Activated T-cell treated with anti-CD3 and anti-CD28 coated beads for 1 hour (primary cell): ENCODE measurements around the gene ADAMTS2.
"Not testable (repeated sequence)": the region's sequence is repeated elsewhere in the genome, so short reads cannot be mapped to it uniquely, and the experiment has no call there.

Experiments used
- DNase-seq: peaks from one replicate; pipeline ENCODE4 v3.0.0-alpha.2; 2020; ENCODE audit warnings: low read depth

ADAMTS2 gene

DNA sequence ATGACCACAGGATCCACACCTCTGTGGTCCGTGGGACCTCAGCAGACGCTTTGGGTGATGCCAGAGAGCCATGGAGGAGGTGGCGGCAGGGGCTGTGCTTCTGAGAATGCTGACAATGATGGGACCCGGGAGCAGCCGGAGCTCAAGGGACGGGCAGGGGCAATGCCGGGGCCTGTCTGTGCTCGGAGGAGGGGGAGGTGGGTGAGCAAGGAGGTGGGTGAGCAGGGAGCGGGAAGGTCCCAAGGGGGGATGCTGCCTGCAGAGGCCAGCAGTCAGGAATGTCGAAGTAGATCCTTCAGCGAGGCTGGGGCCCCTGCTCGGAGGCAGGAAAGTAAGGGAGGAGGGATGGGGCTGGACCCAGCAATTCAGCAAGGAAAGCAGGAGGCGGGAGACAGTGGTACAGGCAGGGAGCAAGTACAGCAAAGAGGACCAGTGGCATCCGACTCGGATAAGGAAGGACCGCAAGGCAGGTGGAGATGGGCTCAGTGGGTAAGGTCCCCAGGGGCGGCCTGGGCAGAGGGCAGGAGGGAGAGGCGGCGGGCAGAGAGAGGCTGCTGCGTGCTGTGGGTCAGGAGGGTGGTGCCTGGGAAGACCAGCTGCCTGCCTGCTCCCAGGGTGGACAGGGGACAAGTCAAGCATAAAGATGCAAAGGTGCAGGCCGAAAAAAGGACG lies 49.0 kb downstream of the ADAMTS2 start:
- DNase-seq: no peak

DNA sequence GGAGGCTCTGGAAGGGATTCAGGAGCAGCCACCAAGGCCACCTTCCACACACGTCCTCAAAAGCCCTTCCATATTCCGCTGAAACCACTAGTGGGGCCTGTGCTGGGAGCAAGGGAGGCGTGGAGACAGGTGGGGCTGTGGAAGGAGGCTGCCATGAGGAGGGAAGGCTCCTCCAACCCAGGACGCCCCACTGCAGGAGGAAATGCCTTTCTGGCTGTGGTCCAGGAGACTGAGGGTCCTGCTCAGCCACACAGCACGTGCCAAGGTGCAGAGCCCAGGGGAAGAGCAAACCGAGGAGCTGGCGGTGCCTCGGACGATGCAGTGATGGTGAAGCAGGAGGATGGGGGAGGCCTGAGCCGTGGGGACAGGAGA lies 49.5 kb downstream of the ADAMTS2 start:
- no peak for DNase-seq

DNA sequence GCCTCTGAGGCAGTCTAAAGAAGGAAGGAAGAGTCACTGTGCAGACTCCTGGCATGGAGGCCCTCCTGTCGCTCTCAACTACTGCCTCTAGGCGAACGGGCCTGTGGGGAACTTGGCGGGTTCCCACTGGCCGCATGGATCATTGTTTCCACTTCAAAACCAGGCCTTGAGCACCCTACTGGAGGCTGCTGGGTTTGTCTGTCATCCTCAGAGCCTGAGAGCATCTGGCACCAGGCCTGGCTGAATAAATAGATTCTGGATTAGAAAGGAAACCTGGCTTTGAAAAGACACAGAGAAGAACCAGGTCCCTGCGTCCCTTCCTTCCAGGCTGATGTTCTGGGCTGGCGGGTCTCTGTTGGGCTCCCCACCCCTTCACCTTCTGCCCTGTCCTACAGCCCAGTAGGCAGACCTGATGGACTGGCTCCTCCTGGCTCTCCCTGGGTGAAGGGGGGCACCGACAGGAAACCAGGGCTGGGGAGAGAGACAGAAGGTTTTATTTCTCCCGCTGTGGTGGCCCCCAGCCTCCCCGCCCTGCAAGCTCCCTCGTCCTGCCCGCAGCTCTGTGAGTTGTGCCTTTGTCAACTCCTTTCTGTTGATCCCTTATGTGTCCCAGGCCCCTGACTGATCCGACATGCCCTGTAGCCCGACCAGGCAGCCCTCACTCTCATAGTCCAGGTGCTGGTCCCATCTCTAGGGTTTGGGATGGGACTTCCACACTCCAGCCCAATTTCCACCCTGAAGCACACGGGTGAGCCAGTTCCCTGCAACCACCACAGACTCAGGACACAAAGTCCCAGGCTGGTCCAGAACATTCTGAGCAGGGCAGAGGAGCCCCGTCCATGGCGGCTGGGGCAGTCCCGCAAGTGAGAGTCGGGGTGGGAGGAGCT lies 50.1 kb downstream of the ADAMTS2 start:
- DNase-seq: no peak

DNA sequence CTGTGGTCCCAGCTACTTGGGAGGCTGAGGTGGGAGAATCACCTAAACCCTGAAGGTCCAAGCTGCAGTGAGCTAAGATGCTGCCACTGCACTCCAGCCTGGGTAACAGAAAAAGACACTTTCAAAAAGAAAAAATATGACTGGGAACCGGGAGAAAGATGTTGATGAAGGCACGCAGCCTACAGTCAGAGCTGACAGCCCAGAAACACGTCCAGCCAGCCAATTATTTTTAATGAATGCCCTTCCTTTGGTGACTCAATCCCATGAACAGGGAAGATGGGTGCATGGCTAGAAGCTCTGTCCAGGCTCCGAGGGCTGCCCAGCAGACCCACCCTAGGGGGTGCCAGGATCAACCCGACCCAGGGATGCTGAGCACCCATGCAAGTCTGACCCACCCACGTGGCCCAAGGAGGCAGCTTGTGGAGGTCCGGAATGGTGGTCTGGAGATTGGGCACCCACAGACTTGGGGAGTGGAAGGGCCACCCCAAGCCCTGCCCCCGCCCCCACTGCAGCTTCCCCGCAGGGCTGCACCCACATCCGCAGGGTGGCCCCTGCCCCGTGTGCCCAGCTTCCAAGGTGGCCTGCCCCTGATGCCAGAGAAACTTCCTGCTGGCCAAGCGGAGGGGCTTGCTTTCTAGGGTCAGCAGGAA lies 51.0 kb downstream of the ADAMTS2 start:
- no peak for DNase-seq

DNA sequence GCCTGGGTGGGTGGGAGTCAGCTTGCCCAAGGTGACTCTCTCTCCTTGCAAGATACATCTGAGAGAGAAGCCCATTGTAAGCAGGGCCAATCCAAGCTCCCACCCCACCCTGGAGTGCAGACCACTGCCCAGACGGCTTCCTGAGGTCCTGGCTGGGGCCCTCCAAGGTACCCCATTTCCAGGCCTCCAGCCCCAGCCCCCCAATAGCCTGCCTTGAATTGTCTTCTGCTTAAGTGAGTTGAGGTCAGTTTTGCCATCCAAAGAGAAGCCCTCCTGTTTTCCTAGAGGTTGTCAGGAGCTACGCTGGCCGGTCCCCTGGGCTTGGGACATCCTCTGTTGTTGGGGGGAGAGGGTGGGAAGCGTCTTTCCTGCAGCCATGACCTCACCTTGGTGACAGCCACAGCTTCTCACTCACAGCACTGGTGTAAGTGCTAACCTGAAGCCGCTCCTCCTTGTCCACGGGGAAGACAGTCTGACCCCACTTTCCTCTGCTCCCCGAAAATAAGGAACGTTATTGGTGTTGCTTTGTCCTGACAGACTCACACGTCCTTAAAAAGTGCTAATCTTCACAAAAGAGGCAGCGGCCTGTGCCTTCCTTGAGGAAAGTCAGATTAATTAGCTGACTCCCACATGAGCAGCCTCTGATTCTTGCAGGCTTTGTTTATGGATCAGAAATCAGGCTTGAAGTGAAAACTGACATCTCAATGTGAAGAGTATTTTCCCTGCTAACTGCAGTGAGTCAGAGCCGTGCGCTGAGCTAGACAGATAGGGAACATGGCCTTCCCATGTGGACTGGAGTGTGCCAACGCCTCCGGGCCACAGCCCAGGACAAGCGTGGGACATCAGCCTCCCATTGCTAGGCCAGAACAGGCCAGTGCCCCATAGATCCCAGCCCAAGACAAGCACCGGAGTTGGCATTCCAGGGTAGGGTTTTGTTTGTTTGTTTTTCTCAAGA lies 52.3 kb downstream of the ADAMTS2 start:
- DNase-seq: no peak

DNA sequence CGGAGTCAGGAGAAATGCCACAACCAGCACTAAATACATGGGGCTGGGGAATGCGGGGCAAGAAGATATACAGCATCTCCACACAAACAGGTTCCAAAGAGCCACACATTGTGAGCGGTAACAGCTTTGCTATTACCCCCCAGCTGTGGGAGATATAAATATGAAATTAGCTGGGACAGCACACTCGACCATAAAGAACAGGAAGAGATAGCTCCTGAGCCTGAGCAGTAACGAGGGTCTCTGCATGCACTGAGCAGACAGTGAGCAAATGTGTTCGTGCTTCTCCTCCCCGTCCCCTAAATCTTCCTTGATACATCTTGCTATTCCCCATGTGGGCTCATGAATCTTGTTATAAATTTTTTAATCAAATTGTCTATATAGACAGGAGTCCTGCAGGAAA lies 53.1 kb downstream of the ADAMTS2 start:
- DNase-seq: no peak

DNA sequence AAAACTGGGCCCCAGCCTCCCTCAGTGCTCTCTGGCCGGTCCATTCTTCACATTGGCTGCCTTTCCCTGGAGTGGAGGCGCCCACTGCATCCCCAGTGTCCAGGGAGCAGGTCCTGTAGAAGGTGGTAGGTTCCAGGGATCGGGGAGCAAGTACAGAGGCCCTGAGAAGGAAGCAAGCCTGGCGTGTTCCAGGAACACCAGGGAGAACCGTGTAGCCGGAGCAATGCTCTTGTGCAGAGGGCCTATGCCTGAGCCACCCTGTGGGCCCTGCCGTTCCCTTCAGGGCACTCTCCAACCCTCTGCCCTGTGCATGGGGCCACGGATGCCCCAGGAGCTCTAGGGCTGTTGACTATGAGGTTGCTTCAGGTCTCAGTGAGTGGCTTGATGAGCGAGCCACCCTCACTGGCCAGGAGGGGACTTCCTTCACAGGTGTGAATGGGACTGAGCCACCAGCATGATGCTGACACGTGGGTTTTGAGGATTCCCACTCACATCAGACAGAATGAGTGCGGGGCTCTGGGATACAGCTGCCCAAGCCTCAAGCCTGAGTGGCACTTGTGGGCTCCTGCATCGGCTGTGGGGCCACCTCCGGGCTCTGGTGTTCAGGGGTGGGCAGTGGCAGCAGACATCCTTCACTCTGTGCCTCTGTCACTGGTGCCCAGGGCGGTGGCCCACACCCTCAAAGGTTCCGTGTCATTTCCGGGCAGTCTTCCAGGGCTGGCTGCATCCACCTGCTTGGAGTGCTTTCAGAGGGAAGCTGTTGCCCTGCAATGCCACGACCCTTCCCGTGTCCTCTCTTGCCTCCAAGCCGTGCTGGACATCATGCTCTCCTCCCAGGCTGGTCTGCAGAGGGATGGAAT lies 54.4 kb downstream of the ADAMTS2 start:
- DNase-seq: no peak

DNA sequence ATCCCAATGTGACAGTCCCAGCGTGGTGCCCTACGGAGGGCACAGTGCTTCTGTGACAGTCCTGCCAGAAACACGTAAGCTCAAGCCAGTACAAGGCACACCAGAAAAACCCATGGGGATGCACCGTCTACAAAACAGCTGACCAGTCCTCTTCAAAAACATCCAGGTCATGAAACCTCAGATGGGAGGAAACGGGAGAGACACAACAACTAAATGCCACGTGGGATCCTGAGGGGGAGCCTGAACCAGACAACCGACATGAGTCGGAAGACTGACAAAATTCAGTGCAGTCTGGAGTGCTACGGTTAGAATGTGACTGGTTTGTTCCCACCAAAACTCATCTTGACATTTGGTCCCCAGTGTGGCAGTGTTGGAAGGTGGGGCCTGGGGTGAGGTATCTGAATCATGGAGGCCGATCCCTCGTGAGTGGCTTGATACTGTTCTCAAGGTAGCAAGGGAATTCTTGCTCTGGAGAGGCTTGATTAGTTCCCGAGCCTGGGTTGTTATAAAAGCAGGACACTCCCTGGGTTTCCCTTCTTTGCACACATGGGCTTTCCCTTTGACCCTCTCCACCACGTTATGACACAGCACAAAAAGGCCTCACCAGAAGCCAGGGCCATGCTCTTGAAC lies 55.4 kb downstream of the ADAMTS2 start:
- DNase-seq: no peak

DNA sequence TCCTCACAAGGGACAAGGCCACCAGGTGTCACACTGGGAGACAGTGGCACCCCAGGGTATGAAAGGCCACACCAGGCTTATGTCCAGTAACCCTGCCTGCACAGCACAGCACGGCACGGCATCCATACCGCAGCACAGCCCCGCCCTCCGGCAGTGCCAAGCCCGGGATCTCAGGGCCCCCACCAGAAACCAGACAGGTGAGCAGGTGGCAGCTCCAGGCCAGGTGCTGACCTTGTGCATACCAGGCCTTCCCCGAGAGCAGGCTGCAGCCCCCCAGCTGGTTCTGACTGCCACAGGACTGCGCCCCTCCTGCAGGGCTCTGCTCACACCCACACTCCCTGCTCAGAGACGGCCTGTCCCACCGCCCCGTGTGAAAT lies 56.5 kb downstream of the ADAMTS2 start:
- no peak for DNase-seq

DNA sequence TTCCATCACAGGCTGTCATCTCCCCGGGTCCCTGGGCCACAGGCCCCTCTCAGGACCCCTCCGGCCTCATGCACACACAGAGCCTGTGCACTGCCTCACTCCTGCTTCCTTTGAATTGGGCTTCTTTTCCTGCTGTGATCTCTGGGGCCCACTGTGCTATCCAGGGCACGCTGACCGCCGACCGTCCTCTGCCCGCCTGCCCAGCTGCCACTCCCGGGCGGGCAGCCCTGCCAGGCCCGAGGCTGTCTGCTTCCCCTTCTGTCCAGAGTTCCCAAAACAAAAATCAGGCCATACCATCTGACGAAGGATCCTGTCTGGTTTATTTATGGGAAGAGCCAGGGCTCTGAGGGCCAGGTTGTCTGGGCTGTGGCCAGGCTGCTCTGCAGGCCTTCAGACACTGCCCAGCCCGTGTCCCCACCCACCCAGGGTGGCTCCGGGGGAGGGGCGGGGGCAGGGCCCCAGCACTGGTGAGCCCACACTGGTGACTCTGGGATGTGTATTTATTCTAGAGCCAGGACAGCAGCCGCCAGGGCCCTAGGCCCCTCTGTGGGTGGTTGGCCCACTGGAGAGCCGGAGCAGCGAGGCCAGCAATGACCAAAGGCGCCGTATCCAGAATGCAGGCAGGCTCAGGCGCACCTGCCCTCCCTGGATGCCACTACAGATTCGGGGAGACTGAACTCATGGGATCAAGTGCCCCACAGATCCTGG lies 57.0 kb downstream of the ADAMTS2 start:
- no peak for DNase-seq

DNA sequence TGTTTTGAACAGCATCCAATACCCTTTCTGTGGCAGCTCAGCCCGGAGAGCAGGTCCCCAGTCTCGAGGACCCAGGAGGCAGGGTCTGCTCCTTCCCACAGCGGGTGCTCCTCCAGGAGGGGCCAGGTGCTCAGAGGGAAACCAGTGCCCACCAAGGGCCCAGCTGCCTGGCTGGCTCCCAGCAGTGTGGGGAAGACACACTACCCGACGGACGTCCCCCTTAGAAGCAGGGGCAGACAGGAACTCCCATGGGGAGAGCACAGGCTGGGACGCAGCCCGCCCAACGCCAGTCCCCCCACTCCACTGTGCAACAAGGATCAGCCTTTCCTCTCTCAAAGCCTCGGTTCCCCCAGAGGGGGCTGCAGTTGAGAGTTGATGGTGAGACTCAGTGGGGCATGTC lies 57.6 kb downstream of the ADAMTS2 start:
- DNase-seq: no peak

DNA sequence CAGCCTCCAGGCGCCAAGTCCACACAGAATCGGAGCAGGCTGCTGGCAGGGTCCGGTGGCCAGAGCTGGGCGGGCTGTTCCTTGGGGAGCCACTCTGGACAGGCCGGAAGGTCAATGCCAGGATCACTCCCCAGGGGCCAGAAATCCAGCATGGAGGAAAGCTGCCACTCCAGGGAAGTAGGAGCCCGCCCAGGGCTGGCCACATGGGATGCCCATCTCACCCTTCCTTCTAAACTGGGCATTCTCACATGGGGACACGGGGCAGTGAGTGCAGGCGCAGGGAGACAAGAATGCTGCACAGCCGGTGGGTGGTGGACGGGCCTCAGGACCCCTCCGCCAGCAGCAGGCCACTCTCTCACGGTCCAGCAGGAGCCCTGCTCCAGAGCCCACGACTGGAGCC lies 58.2 kb downstream of the ADAMTS2 start:
- DNase-seq: no peak

DNA sequence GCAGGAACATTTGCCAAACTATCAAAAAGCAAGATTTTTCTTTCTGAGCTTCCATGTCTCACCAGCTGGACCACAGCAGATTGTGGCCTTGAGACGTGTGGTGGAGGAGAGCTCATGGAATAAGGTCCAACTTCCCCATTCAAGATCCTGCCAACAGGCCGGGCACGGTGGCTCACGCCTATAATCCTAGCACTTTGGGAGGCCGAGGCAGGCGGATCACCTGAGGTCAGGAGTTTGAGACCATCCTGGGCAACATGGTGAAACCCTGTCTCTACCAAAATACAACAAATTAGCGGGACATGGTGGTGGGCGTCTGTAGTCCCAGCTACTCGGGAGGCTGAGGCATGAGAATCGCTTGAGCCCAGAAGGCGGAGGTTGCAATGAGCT lies 59.5 kb downstream of the ADAMTS2 start:
- DNase-seq: not testable (repeated sequence)

DNA sequence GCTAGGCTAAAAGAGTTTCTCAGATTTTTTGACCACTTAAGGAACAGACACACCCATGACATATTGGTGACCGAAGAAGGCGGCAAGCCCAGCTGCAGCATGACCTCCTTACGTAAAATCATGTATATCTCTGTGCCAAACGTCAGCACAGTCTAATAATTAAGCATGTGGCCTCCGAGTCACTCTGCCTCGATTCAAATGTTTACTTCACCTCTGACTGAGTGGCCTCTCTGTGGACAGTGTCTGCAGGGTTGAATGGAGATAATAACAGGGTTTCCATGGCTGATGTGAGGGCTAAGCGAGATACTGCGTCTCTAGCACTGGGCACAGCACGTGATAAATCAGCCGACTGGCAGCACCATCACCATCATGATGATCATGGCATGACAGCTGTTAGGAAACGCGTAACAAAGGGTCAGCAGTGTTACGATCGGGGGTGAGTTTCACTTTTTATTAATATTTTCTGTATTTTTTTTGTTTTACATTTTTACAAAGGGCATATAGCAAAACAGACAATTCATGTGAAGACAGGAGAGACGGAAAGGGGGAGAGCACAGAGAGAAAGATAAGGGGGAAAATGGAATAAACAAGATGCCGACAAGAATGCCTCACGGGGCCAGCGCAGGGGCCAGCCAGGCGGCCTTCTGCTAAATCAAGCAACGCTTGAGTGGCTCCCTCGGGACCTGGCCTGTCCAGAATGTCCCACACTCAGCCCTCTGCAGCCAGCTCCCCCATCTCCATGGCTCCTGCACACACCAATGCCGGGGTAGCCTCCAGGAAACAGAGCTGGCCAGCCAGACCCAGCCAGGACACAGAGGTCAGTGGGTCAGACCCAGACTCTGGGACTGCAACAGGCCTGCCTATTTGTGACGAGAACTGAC lies 60.3 kb downstream of the ADAMTS2 start:
- no peak for DNase-seq

DNA sequence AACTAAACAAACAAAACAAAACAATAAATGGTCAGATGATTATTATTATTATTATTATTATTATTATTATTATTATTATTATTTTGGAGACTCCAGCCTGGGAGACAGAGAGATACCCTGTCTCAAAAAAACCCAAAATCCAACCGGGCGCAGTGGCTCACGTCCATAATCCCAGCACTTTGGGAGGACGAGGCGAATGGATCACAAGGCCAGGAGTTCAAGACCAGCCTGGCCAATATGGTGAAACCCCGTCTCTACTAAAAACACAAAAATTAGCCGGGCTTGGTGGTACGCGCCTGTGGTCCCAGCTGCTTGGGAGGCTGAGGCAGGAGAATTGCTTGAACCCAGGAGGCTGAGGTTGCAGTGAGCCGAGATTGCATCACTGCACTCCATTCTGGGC lies 61.4 kb downstream of the ADAMTS2 start:
- not testable (repeated sequence) for DNase-seq

DNA sequence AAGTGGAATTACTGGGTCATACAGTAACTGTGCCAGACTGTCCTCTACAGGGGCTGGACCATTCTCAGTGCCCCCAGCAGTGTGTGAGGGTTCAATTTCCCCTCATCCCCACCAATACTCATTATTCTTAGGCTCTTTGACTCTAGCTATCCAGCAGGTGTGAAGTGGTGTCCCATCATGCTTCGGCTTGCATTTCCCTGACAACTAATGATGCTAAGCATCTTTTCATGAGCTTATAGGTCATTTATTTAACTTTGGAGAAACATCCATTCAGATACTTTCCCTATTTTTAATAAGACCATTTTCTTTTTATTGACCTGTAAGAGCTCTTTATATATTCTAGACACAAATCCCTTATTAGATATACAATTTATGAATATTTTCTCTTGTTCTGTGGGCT lies 63.6 kb downstream of the ADAMTS2 start:
- no peak for DNase-seq

DNA sequence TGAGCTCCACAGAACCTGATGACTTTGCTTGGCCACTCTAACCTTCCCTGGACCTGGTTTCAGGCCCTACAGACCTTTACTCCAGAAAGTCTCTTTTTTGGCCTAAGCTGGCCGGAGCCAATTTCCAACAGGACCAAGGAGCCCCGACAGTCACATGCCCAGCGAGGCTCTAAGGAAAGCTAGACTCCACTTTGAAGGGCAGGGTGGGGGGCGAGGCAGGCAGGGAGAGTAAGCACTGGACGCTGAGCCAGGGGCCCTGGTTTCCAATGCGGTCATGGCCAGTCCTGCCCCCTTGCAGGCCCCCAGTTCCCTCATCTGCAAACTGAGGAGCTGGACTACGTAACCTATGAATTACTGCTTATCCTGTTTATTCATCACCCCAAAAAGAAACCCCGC lies 65.2 kb downstream of the ADAMTS2 start:
- DNase-seq: no peak

DNA sequence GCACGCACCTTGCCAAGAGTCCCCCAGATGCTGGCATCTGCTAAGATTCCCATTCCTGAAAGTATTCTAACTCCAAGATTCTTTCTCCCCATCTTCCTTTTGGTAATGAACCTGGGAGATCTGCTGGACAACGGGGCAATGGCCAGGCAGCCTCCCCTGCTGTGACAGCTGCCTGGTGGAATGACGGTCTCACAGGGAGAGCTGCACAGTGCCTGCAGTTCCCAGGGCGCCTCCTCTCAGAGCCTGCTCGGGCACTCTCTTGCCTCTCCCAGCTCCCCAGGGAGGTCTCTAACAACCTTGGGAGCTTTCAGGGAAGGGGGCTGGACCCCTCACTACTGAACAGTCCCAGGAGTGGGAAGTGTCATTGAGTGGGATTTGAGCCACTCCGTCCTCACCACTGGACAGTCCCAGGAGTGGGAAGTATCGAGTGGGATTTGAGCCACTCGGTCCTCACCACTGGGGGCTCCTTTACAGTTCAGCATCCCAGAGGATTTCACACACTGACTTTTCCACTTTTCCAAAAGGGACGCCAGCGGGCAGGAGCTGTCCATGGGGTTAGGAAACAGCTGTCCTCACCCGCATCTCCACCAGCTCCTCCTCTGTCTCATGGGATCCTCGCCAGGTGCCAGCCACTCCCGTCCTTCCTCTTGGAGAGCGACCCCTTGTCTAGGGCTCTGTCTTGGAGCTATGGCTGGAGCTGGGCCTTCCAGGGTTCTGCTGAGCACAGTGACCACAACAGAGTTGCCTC lies 65.7 kb downstream of the ADAMTS2 start:
- DNase-seq: no peak
